Thyroid gland (tissue), 4 donors: ENCODE measurements around the gene DUOX1. TPM values are rescaled to one million over a fixed set of nuclear protein-coding genes. Genes with fewer than 3 reads are reported as not detected.

Source experiments
- DNase-seq, 2 donors: peaks; one replicate each; pipeline ENCODE4 v3.0.0-alpha.2; 2019
- H3K27ac ChIP-seq, 3 donors: fragments of 200-600 bp; sonication (generic); 1 replicate in 2 of 3; 2 replicates in 1 of 3; pipeline ENCODE4 v1.5.1; 2016 to 2019; ENCODE audit warnings: mild to moderate bottlenecking in 1 of 3, moderate library complexity in 1 of 3
- H3K27me3 ChIP-seq: fragments of 200-600 bp; sonication (generic); one replicate; pipeline ENCODE4 v1.5.1; 2019
- H3K36me3 ChIP-seq, 2 donors: fragments of 200-600 bp; sonication (generic); one replicate each; pipeline ENCODE4 v1.5.1; 2016 to 2019
- H3K4me1 ChIP-seq, 2 donors: fragments of 200-600 bp; sonication (generic); one replicate each; pipeline ENCODE4 v1.5.1; 2017 to 2019
- H3K4me3 ChIP-seq, 3 donors: fragments of 200-600 bp; sonication (generic); replicated peaks in 1 of 3; 1 replicate in 2 of 3; 2 replicates in 1 of 3; pipeline ENCODE4 v1.5.1; 2016; ENCODE audit warnings: mild to moderate bottlenecking in 1 of 3
- H3K9me3 ChIP-seq: fragments of 200-600 bp; sonication (generic); one replicate; pipeline ENCODE4 v1.5.1; 2017
- WGBS, 2 donors: methylation state at CpG; one replicate each; pipeline ENCODE4 v1.1.5; 2017; 5-methylcytosine and 5-hydroxymethylcytosine counted together
- intact Hi-C: fragments of 100-400 bp; cut with DNase I; formaldehyde crosslinking; loops from one replicate; pipeline ENCODE4 v1.15.1; 2023
- total RNA-seq, 4 donors: library from RNA; depleted of rRNA; stranded (reverse); fragments of >200 nt; gene quantifications; one replicate each; pipeline ENCODE4 v1.2.3, GENCODE V29; 2016
- TF ChIP-seq, protein P1 (sequence below), 6 experiments: fragments of 200-600 bp in 3 of 6; fragments of 450-650 bp in 3 of 6; sonication (generic) in 3 of 6; IDR thresholded peaks; one replicate each; pipeline ENCODE4 v1.5.1; 2016 to 2019; ENCODE audit warnings: antibody characterized with exemption in 6 of 6, mild to moderate bottlenecking in 2 of 6, inconsistent platforms in 1 of 6, moderate library complexity in 1 of 6

DUOX1 gene
- total RNA-seq, 4 donors from 2014 or later: 132 to 313 (median 234) TPM

DNA sequence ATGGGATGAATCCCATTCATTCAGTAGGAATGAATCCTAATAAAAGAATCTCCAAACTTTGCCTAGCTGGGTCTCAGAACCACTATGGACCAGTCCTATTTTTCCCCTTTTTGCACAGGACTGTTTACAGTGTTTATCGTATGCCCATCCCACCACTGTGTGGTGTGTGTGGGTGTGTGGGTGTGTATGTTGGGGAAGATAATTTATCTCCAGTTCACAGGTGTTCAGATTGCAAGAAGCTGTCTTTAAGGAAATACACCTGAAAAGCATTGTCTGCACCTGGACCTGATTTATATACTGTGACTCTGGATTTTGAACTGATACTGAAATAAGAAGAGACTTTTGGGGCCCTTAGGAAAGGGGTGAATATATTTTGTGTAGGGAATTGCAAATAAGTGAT, 82.7 kb downstream of the DUOX1 start:
- DNase-seq: no peak
- no peaks in the 10 kb centered on the region for H3K27me3 ChIP-seq
- H3K4me1 ChIP-seq: peaks cover 0 to 3% of the 10 kb centered on the region in 2 donors
- WGBS, 2 donors: 82 to 95% methylated on average over 1 of the region's 1 CpG
- H3K27ac ChIP-seq: no peak overlapping the region
- no peaks in the 10 kb centered on the region for H3K9me3 ChIP-seq
- intact Hi-C loops: no loop called here
- H3K4me3 ChIP-seq: no peak overlapping the region
- TF ChIP-seq, protein P1, sequence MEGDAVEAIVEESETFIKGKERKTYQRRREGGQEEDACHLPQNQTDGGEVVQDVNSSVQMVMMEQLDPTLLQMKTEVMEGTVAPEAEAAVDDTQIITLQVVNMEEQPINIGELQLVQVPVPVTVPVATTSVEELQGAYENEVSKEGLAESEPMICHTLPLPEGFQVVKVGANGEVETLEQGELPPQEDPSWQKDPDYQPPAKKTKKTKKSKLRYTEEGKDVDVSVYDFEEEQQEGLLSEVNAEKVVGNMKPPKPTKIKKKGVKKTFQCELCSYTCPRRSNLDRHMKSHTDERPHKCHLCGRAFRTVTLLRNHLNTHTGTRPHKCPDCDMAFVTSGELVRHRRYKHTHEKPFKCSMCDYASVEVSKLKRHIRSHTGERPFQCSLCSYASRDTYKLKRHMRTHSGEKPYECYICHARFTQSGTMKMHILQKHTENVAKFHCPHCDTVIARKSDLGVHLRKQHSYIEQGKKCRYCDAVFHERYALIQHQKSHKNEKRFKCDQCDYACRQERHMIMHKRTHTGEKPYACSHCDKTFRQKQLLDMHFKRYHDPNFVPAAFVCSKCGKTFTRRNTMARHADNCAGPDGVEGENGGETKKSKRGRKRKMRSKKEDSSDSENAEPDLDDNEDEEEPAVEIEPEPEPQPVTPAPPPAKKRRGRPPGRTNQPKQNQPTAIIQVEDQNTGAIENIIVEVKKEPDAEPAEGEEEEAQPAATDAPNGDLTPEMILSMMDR (IDR thresholded peaks at IDR 0.05): no peak
- H3K36me3 ChIP-seq: no peaks in the 10 kb centered on the region

Other genes with a start within 250 kb of the DUOX1 start
- not detected for gene TERB2, start 173.3 kb upstream of the DUOX1 start, total RNA-seq
- gene SORD, start 106.8 kb upstream of the DUOX1 start, total RNA-seq: 100 to 1,000 TPM; 241 to 831 (median 477) TPM
- gene DUOX2, start 15.8 kb upstream of the DUOX1 start, total RNA-seq: 100 to 1,000 TPM in 2 of 4 donors, 10 to 100 TPM in 2; 44.5 to 238 (median 152) TPM
- 10 to 100 TPM; 11.8 to 48.4 (median 27.0) TPM for gene DUOXA2, start 15.7 kb upstream of the DUOX1 start, total RNA-seq
- 100 to 1,000 TPM in 3 of 4 donors, 10 to 100 TPM in 1; 97.0 to 187 (median 150) TPM for gene DUOXA1, start 115 bp upstream of the DUOX1 start, total RNA-seq
- 10 to 100 TPM in 1 of 4 donors, 1 to 10 TPM in 3; 8.0 to 15.9 (median 8.7) TPM for gene SHF, start 58.0 kb downstream of the DUOX1 start, total RNA-seq
- not detected for gene SLC28A2, start 122.2 kb downstream of the DUOX1 start, total RNA-seq
- 10 to 100 TPM; 20.6 to 62.3 (median 51.0) TPM for gene GATM, start 248.6 kb downstream of the DUOX1 start, total RNA-seq